ENCODE measurements around the gene TBC1D1. TPM values are rescaled to one million over a fixed set of nuclear protein-coding genes. Genes with fewer than 3 reads are reported as not detected.

TBC1D1 gene
- total RNA-seq, 1 donor from 2014 or later: 47.1 TPM

- FAIRE-seq (peak; percentile 23), DNase-seq (ENCODE audit: low read depth) (no peak)
- no peak overlapping the region for H3K4me3 ChIP-seq (ENCODE audit: low read depth, low read length)
- H3K27me3 ChIP-seq (ENCODE audit: control insufficient read depth, insufficient read depth, low read length): peaks cover 3% of the 10 kb centered on the region
- no peak for TF ChIP-seq CTCF (IDR thresholded peaks at IDR 0.05; ENCODE audit: insufficient read depth, low read length, severe bottlenecking)
- no peaks in the 10 kb centered on the region for H3K36me3 ChIP-seq (ENCODE audit: control insufficient read depth, insufficient read depth, low read length)
These were observed 74.0 kb downstream of the TBC1D1 start for GRCh38 chr4:37964734-37965457.

- FAIRE-seq (no peak), DNase-seq (ENCODE audit: low read depth) (no peak)
- no peaks in the 10 kb centered on the region for H3K36me3 ChIP-seq (ENCODE audit: control insufficient read depth, insufficient read depth, low read length)
- H3K4me3 ChIP-seq (ENCODE audit: low read depth, low read length): no peak overlapping the region
- no peak for TF ChIP-seq CTCF (IDR thresholded peaks at IDR 0.05; ENCODE audit: insufficient read depth, low read length, severe bottlenecking)
- H3K27me3 ChIP-seq (ENCODE audit: control insufficient read depth, insufficient read depth, low read length): peaks cover 3% of the 10 kb centered on the region
These were observed 75.2 kb downstream of the TBC1D1 start for GRCh38 chr4:37966044-37966443.

- FAIRE-seq: no peak
- no peaks in the 10 kb centered on the region for H3K36me3 ChIP-seq (ENCODE audit: control insufficient read depth, insufficient read depth, low read length)
- no peak for DNase-seq (ENCODE audit: low read depth)
- no peak for TF ChIP-seq CTCF (IDR thresholded peaks at IDR 0.05; ENCODE audit: insufficient read depth, low read length, severe bottlenecking)
- peaks cover 3% of the 10 kb centered on the region for H3K27me3 ChIP-seq (ENCODE audit: control insufficient read depth, insufficient read depth, low read length)
- no peak overlapping the region for H3K4me3 ChIP-seq (ENCODE audit: low read depth, low read length)
These were observed 76.9 kb downstream of the TBC1D1 start for GRCh38 chr4:37967736-37968135.

- peaks cover 3% of the 10 kb centered on the region for H3K27me3 ChIP-seq (ENCODE audit: control insufficient read depth, insufficient read depth, low read length)
- no peak for FAIRE-seq
- no peak overlapping the region for H3K4me3 ChIP-seq (ENCODE audit: low read depth, low read length)
- TF ChIP-seq CTCF (IDR thresholded peaks at IDR 0.05; ENCODE audit: insufficient read depth, low read length, severe bottlenecking): no peak
- H3K36me3 ChIP-seq (ENCODE audit: control insufficient read depth, insufficient read depth, low read length): no peaks in the 10 kb centered on the region
- no peak for DNase-seq (ENCODE audit: low read depth)
These were observed 77.9 kb downstream of the TBC1D1 start for GRCh38 chr4:37968747-37969146.

GRCh38 chr4:37970702-37971101 is 79.8 kb downstream of the TBC1D1 start:
- peak; percentile 13 for FAIRE-seq
- no peaks in the 10 kb centered on the region for H3K36me3 ChIP-seq (ENCODE audit: control insufficient read depth, insufficient read depth, low read length)
- peak; percentile 69 for TF ChIP-seq CTCF (IDR thresholded peaks at IDR 0.05; ENCODE audit: insufficient read depth, low read length, severe bottlenecking)
- H3K27me3 ChIP-seq (ENCODE audit: control insufficient read depth, insufficient read depth, low read length): no peaks in the 10 kb centered on the region
- DNase-seq (ENCODE audit: low read depth): peak; percentile 88
- no peak overlapping the region for H3K4me3 ChIP-seq (ENCODE audit: low read depth, low read length)

GRCh38 chr4:37971202-37971601 is 80.3 kb downstream of the TBC1D1 start:
- FAIRE-seq: no peak
- no peaks in the 10 kb centered on the region for H3K27me3 ChIP-seq (ENCODE audit: control insufficient read depth, insufficient read depth, low read length)
- H3K4me3 ChIP-seq (ENCODE audit: low read depth, low read length): no peak overlapping the region
- H3K36me3 ChIP-seq (ENCODE audit: control insufficient read depth, insufficient read depth, low read length): no peaks in the 10 kb centered on the region
- DNase-seq (ENCODE audit: low read depth): no peak
- TF ChIP-seq CTCF (IDR thresholded peaks at IDR 0.05; ENCODE audit: insufficient read depth, low read length, severe bottlenecking): no peak
